HG03196 (cell line): ENCODE measurements around the gene MRPL36.
"Not testable (repeated sequence)": the region's sequence is repeated elsewhere in the genome, so short reads cannot be mapped to it uniquely, and the experiment has no call there.

Source experiments
- ATAC-seq: cut with Tn5 transposase; IDR thresholded peaks from one replicate; pipeline ENCODE4 v1.9.1; 2021; ENCODE audit not compliant: unreplicated experiment

MRPL36 gene

GRCh38 chr5:1797103-1797800 is 2.4 kb downstream of the MRPL36 start:
- no peak for ATAC-seq

GRCh38 chr5:1796371-1797102 is 3.1 kb downstream of the MRPL36 start:
- no peak for ATAC-seq

- ATAC-seq = no peak
These were observed 3.7 kb downstream of the MRPL36 start for GRCh38 chr5:1795931-1796330.

GRCh38 chr5:1795506-1795905 is 4.1 kb downstream of the MRPL36 start:
- no peak for ATAC-seq

DNA sequence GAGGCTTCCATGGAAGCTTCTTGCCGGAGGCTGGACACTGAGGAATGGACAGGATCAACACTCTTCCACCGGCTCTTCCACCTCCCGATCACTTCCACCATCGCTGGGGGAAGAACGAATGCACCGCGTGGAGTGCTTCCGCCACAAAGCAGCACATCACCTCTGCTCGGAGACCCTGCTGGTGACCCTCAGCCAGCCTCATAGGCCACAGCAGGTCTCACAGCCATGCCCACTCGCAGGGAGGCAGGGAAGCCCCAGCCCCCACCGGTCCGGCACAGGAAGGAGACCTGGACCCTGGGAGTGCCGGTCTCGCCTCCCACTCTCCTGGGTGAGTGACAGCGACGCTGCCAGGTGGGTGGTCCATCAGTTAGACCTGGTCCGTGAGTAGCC is 4.7 kb downstream of the MRPL36 start:
- ATAC-seq = no peak

DNA sequence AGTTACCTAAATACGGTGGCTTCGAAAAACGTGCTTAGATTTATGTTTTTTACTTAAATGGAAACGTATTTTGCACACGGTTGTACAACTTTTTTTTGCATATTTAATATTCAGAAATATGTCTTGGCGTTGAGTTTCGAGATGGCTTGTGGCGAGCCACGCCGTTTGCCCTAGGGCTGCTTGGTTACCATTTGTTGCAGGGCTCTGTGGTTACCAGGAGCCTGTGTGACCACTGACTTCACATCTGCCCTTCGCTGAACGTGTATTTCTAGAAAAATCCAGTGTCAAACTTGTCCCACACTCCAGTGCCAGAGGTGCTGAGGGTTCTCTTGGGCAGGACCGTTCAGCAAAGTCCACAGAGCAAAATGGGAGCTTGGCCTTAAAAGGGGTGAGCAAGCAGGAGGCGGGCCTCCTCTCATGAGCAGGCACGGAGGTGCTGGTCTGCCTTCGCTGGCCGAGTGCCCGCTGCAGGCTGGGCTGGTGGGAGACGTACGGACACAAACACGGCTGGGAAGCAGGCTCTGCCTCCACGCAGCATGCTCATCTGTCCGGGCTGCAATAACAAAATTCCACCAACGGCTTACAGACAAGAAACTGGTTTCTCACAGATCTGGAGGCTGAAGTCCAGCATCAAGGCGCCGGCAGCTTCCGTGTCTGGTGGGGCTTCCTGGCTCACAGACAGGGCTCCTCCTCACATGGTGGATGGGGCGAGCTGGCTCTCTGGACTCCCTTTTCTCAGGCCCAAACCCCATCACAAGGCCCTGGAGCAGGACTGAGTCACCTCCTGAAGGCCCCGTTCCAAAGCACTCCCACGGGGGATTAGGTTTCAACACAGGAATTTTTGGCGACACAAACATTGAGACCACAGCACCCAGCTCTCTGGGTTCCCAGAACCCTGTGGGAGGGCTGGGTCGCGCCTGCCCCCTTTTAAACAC is 5.4 kb downstream of the MRPL36 start:
- ATAC-seq = no peak

GRCh38 chr5:1793301-1793740 is 6.3 kb downstream of the MRPL36 start:
- no peak for ATAC-seq

DNA sequence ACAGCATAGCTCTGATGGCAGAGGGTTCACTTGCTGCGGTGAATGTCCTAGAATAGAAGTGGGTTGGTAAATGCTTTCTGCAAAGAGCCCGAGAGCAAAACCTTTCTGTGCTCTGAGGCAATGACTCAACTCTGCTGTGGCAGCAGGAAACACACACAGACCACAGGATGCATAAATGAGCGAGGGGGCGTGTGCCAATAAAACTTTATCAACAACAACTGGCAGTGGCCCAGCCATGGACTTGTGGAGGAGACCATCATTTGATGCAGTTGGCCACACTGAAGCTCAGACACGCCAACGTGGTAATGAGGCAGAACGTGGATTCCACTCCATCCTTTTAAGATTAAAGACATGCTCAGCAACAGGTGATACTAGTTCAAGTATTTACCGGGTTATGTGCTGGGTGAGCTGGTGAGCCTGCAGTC is 6.8 kb downstream of the MRPL36 start:
- peak; percentile 93 for ATAC-seq

- no peak for ATAC-seq
These were observed 8.5 kb downstream of the MRPL36 start for GRCh38 chr5:1791176-1791575.

- no peak for ATAC-seq
These were observed 9.7 kb downstream of the MRPL36 start for GRCh38 chr5:1789834-1790471.

GRCh38 chr5:1789438-1789833 is 10.2 kb downstream of the MRPL36 start:
- ATAC-seq = not testable (repeated sequence)

DNA sequence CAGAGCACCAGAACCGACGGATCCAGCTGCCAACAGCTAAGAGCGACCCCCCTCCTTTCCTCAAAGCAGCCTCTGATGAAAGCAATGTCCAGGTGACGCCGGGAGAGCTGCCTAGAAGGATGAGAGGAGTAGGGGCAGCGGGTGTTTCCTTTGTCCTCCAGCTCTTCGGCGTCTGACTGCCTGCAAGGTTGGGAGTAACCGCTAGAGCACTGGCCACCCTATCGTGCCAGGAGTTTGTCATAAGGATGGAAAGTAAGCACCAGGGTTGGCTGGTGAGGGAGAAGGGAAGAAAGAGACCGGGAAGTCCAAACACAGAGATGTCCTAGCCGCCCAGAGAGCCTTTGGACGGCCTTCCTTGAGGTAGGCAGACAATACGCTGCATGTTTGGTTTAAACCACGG is 10.8 kb downstream of the MRPL36 start:
- no peak for ATAC-seq

DNA sequence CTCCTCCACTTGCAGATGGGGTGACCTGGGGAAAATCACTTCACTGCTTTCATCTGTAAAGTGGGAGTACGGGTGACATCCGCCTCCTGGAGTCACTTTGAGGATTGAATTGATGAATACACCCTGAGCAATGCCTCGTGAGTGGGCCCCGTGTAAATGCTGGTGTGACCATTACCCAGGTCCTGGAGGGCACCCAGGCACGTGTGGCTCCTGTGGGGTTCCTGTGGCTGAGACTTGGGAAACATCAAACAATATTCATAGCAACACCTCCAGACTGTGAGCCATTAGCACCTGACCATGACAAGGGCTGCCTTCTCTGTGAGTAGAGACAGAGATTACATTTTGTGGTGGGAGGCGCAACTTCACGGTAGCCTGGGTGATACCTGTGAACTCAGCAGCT is 11.4 kb downstream of the MRPL36 start:
- no peak for ATAC-seq

DNA sequence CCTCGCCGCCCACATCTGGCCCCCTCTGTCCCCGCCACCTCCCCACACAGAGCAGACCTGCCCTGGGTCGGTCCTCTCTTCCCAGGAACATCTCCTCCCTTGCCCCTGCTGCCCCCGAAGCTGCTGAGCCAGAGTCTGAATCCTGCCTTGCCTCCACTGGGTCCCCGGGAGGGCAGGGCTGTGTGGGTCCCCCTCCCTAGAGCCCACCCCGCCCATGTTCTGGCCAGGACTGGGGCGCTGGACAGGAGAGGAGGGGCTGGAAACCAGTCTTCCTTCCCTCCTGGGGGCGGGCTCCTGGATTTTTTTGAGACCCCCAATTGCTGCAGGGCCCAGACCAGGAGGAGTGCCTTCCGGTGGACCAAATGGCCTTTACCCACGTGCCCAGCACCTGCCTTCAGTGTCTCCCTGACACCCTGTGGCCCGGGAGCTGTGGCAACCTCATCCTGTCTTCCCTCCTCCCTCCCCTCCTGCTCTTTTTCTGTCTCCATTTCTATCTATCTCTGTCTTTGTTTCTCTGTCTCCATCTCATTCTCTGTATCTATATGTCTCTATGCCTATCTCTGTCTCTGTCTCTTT is 12.1 kb downstream of the MRPL36 start:
- no peak for ATAC-seq

- no peak for ATAC-seq
These were observed 12.8 kb downstream of the MRPL36 start for GRCh38 chr5:1786621-1787471.

DNA sequence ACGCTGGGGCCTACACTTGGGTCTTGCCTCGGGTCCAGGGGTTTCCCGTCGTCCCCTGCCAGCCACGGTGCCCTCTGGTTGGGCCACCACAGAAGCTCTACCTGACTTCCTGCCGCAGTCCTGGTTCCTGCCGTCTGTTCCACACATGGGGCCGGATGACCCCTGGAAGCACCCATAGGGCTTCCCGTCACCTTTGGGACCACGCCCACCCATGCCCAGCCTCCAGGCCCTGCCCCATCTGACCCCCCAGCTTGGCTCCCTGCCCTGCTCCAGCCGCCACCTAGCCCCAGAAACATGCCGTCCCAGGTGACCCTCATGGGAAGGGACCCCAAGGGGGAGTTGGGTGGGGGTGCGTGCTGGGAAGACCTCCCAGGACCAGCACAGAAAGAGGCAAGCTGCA is 13.7 kb downstream of the MRPL36 start:
- ATAC-seq = no peak

- no peak for ATAC-seq
These were observed 14.6 kb downstream of the MRPL36 start for GRCh38 chr5:1785062-1785461.

DNA sequence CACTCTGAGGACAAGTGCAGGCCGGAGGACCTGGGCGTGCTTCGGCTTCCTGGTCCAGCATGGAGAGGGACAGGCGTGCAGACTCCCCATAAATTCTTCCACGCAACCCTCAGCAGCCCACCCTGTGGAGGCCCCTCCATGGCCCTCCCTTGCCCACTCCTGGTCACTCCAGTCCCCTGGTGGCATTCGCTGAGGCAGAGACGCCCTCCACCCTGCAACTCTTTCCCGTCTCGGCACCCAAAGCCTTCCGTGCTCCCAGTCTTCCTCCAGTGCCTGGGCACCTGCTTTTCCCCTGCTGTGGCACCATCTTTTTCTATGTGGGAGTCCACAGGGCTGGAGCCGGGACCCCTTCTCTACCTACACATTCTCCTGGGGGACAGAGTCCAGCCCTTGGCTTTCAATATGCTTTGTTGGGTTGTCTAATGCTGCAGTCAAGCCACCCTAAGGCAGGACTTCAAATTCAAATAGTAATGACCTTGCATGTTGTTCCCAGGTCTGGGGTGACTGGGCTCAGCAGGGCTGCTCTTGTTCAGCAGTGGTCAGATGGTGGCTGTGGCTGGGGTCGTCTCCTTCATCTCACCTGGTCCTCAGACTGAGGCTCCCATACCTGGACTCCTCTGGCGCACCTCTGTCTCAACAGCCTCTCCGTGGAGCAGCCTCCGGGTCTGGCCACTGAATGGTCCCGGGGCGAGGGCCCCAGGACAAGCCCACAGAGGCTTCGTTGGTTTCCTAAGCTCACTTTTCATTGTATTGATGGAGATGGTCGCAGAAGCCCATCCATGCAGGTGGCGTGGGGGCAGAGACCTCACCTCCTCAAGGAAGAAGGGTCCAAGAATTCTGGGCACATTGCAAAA is 15.2 kb downstream of the MRPL36 start:
- no peak for ATAC-seq

DNA sequence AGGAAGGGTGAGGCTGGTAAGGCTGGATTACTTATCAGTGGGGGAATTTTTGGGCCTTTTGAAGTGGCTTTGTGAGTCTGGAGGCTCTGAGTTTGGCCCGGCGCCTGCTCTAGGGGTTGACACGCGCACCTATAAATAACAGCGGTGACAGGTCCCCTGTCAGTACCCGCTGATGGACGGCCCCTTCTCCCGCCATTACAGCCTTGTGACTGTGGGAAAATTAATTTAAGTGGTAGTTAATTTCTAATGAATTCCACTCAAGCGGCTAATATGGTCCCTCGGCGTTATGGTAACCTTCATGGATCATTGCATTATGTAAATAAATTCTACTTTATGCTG is 16.5 kb downstream of the MRPL36 start:
- peak; percentile 80 for ATAC-seq
